Fibroblast of lung (primary cell): ENCODE results near the gene AP4B1. TPM values are rescaled to one million over a fixed set of nuclear protein-coding genes. Genes with fewer than 3 reads are reported as not detected.
A peak's percentile ranks its signal among the peaks of the same experiment; 100 is the strongest.
"Not testable (repeated sequence)": the region's sequence is repeated elsewhere in the genome, so short reads cannot be mapped to it uniquely, and the experiment has no call there.

ENCODE experiments used
- DNase-seq, 2 donors: peaks; one replicate each; pipeline versions ENCODE4 v3.0.0 to v3.0.0-alpha.2; 2010; ENCODE audit warnings: low read depth in 2 of 2
- H2AFZ ChIP-seq: 2 replicates; pipeline ENCODE4 v1.5.1; 2012; ENCODE audit warnings: low read length, control low read depth, inconsistent platforms
- H3K27ac ChIP-seq: 2 replicates; pipeline ENCODE4 v1.5.1; 2011; ENCODE audit warnings: low read length, control low read depth; ENCODE audit not compliant: insufficient read depth
- H3K27me3 ChIP-seq: 2 replicates; pipeline ENCODE4 v1.5.1; 2011; ENCODE audit warnings: mild to moderate bottlenecking, low read length; ENCODE audit not compliant: control insufficient read depth, insufficient read depth
- H3K36me3 ChIP-seq: 2 replicates; pipeline ENCODE4 v1.5.1; 2011; ENCODE audit warnings: low read length; ENCODE audit not compliant: control insufficient read depth, insufficient read depth
- H3K4me1 ChIP-seq: 2 replicates; pipeline ENCODE4 v1.5.1; 2011; ENCODE audit warnings: low read length; ENCODE audit not compliant: control insufficient read depth, insufficient read depth; ENCODE audit errors: extremely low read depth
- H3K4me2 ChIP-seq: 2 replicates; pipeline ENCODE4 v1.5.1; 2011; ENCODE audit warnings: low read length, control low read depth; ENCODE audit not compliant: insufficient read depth; ENCODE audit errors: extremely low read depth
- H3K4me3 ChIP-seq, 4 experiments: fragments of 200-600 bp in 1 of 4; sonication (generic) in 1 of 4; replicated peaks in 1 of 4; 2 replicates each; pipeline ENCODE4 v1.5.1; 2011 to 2016; ENCODE audit warnings: low read length in 4 of 4, low read depth in 3 of 4, mild to moderate bottlenecking in 3 of 4, control low read depth in 2 of 4, inconsistent platforms in 1 of 4, mixed read lengths in 1 of 4; ENCODE audit not compliant: insufficient read depth in 1 of 4; ENCODE audit errors: control extremely low read depth in 1 of 4
- H3K79me2 ChIP-seq: 2 replicates; pipeline ENCODE4 v1.5.1; 2012; ENCODE audit warnings: mild to moderate bottlenecking, low read length, inconsistent platforms; ENCODE audit not compliant: control insufficient read depth, insufficient read depth
- H3K9ac ChIP-seq: 2 replicates; pipeline ENCODE4 v1.5.1; 2011; ENCODE audit warnings: mild to moderate bottlenecking, low read length, control low read depth; ENCODE audit not compliant: insufficient read depth
- H3K9me3 ChIP-seq: 2 replicates; pipeline ENCODE4 v1.5.1; 2012; ENCODE audit warnings: low read depth, low read length; ENCODE audit not compliant: control insufficient read depth, insufficient read depth
- H4K20me1 ChIP-seq: 2 replicates; pipeline ENCODE4 v1.5.1; 2011; ENCODE audit warnings: low read length; ENCODE audit not compliant: control insufficient read depth, insufficient read depth; ENCODE audit errors: extremely low read depth
- CTCF ChIP-seq, 2 donors: IDR thresholded peaks in 1 of 2; conservative IDR thresholded peaks in 1 of 2; 1 replicate in 1 of 2; 2 replicates in 1 of 2; pipeline ENCODE4 v1.5.1; 2011 to 2012; ENCODE audit warnings: low read length in 2 of 2, control low read depth in 1 of 2, inconsistent platforms in 1 of 2, low read depth in 1 of 2, mild to moderate bottlenecking in 1 of 2
- EZH2 ChIP-seq: IDR thresholded peaks from 2 replicates; pipeline ENCODE4 v1.5.1; 2012; ENCODE audit warnings: low read length, control low read depth, mild to moderate bottlenecking; ENCODE audit errors: missing control alignments
- polyA plus RNA-seq, 2 donors: library from polyadenylated mRNA; depleted of rRNA in 1 of 2; stranded (reverse) in 1 of 2; unstranded in 1 of 2; fragments of >200 nt; gene quantifications; 2 replicates each; pipeline ENCODE4 v1.2.1, GENCODE V29; 2011 to 2012; ENCODE audit warnings: missing spikeins in 1 of 2
- total RNA-seq: library from RNA; depleted of rRNA; stranded (reverse); fragments of >200 nt; gene quantifications from 2 replicates; pipeline ENCODE4 v1.2.1, GENCODE V29; 2014

The AP4B1 gene
- total and polyA plus RNA-seq, 2 donors (not counting 1 experiment from before 2014, with no cell fraction given), result 11.7 to 16.8 TPM

GRCh38 chr1:113855630-113856400, 48.8 kb downstream of the AP4B1 start:
- Histone ChIP-seq H3K4me1 (peaks cover 9% of the 10 kb centered on the region), H3K9ac (no peak overlapping the region), H3K4me2 (no peak overlapping the region), H3K79me2 (no peaks in the 10 kb centered on the region), H3K27me3 (no peaks in the 10 kb centered on the region), H3K36me3 (no peaks in the 10 kb centered on the region), H3K27ac (no peak overlapping the region), H3K9me3 (no peaks in the 10 kb centered on the region), H3K4me3 (no peak overlapping the region), H2AFZ (no peak overlapping the region), H4K20me1 (no peaks in the 10 kb centered on the region)
- DNase-seq, result no peak
- TF ChIP-seq EZH2, result no peak
- TF ChIP-seq CTCF (conservative IDR thresholded peaks at IDR 0.05 in 1 of 2, IDR thresholded peaks at IDR 0.05 in 1 of 2; ENCODE audit: low read depth in 1 of 2, low read length in 2 of 2), result no peak

GRCh38 chr1:113854234-113854633, 50.4 kb downstream of the AP4B1 start:
- no peak overlapping the region for H3K9ac ChIP-seq
- no peak overlapping the region for H3K4me2 ChIP-seq
- no peak overlapping the region for H3K27ac ChIP-seq
- H3K27me3 ChIP-seq, result no peaks in the 10 kb centered on the region
- no peak overlapping the region for H3K4me3 ChIP-seq
- TF ChIP-seq EZH2 (no peak), CTCF (conservative IDR thresholded peaks at IDR 0.05 in 1 of 2, IDR thresholded peaks at IDR 0.05 in 1 of 2; ENCODE audit: low read depth in 1 of 2, low read length in 2 of 2) (no peak)
- no peaks in the 10 kb centered on the region for H3K9me3 ChIP-seq
- H3K4me1 ChIP-seq, result no peaks in the 10 kb centered on the region
- no peaks in the 10 kb centered on the region for H3K79me2 ChIP-seq
- no peaks in the 10 kb centered on the region for H3K36me3 ChIP-seq
- DNase-seq, result no peak
- H4K20me1 ChIP-seq, result no peaks in the 10 kb centered on the region
- H2AFZ ChIP-seq, result no peak overlapping the region

- H3K36me3 ChIP-seq, H3K9ac ChIP-seq, H3K27me3 ChIP-seq, DNase-seq, H3K27ac ChIP-seq, H3K4me3 ChIP-seq, H3K9me3 ChIP-seq, H4K20me1 ChIP-seq, H3K4me1 ChIP-seq, H3K79me2 ChIP-seq, H2AFZ ChIP-seq: not testable (repeated sequence)
- peak overlapping the region; percentile 8 for H3K4me2 ChIP-seq
These were observed 51.9 kb downstream of the AP4B1 start for GRCh38 chr1:113852694-113853093.
